Smooth muscle cell (in vitro differentiated cells): ENCODE measurements around the gene MAN1A1. TPM values are rescaled to one million over a fixed set of nuclear protein-coding genes. Genes with fewer than 3 reads are reported as not detected.

Experiments
- DNase-seq: peaks from one replicate; lab custom pipeline; 2025; ENCODE audit not compliant: unreplicated experiment; lab: John Stamatoyannopoulos, UW
- H2AFZ ChIP-seq: fragments of 200-600 bp; sonication (generic); 2 replicates; pipeline ENCODE4 v1.6.0; 2016; ENCODE audit warnings: antibody characterized with exemption, low read depth, mild to moderate bottlenecking
- H3F3A ChIP-seq: fragments of 200-600 bp; sonication (generic); 2 replicates; pipeline ENCODE4 v1.6.0; 2017; ENCODE audit warnings: antibody characterized with exemption, low read depth
- H3K27ac ChIP-seq: fragments of 200-600 bp; sonication (generic); 2 replicates; pipeline ENCODE4 v1.5.1; 2016; ENCODE audit warnings: low read depth, mild to moderate bottlenecking
- H3K27me3 ChIP-seq: fragments of 200-600 bp; sonication (generic); 2 replicates; pipeline ENCODE4 v1.6.1; 2016; ENCODE audit warnings: low read depth, mild to moderate bottlenecking
- H3K36me3 ChIP-seq: fragments of 200-600 bp; sonication (generic); 2 replicates; pipeline ENCODE4 v1.5.1; 2016; ENCODE audit warnings: low read depth
- H3K4me1 ChIP-seq: fragments of 200-600 bp; sonication (generic); 2 replicates; pipeline ENCODE4 v1.5.1; 2016; ENCODE audit warnings: low read depth
- H3K4me2 ChIP-seq: fragments of 200-600 bp; sonication (generic); 2 replicates; pipeline ENCODE4 v1.6.0; 2016; ENCODE audit warnings: mild to moderate bottlenecking
- H3K4me3 ChIP-seq: fragments of 200-600 bp; sonication (generic); 2 replicates; pipeline ENCODE4 v1.5.1; 2016; ENCODE audit warnings: mild to moderate bottlenecking
- H3K79me2 ChIP-seq: fragments of 200-600 bp; sonication (generic); 2 replicates; pipeline ENCODE4 v1.6.0; 2016; ENCODE audit warnings: low read depth, mild to moderate bottlenecking
- H3K9ac ChIP-seq: fragments of 200-600 bp; sonication (generic); 2 replicates; pipeline ENCODE4 v1.6.0; 2016; ENCODE audit warnings: low read depth
- H3K9me3 ChIP-seq: fragments of 200-600 bp; sonication (generic); replicated peaks from 2 replicates; pipeline ENCODE4 v1.5.1; 2016; ENCODE audit warnings: low read depth
- H4K20me1 ChIP-seq: fragments of 200-600 bp; sonication (generic); 2 replicates; pipeline ENCODE4 v1.6.0; 2016; ENCODE audit warnings: low read depth
- CTCF ChIP-seq: fragments of 200-600 bp; sonication (generic); IDR thresholded peaks from 2 replicates; pipeline ENCODE4 v1.5.1; 2017; ENCODE audit warnings: borderline replicate concordance, mild to moderate bottlenecking, antibody characterized with exemption; ENCODE audit not compliant: insufficient read depth, poor library complexity, severe bottlenecking
- WGBS: methylation state at CpG from one replicate; pipeline ENCODE4 v1.1.7; 2016; ENCODE audit warnings: low lambda C conversion rate; 5-methylcytosine and 5-hydroxymethylcytosine counted together
- polyA plus RNA-seq: library from polyadenylated mRNA; unstranded; fragments of >200 nt; fragmentation: Nextera tagmentation; extraction: Ambion mirVana; gene quantifications from 2 replicates; pipeline ENCODE4 v1.2.1, GENCODE V29; 2016
- total RNA-seq: library from RNA; depleted of rRNA; stranded (reverse); fragments of >200 nt; gene quantifications from 2 replicates; pipeline ENCODE4 v1.2.3, GENCODE V29; 2014

MAN1A1 gene
- total and polyA plus RNA-seq, 2 experiments from 2014 or later, result 57.1 to 127 TPM

GRCh38 chr6:119145111-119145510 is 204.4 kb downstream of the MAN1A1 start:
- no peaks in the 10 kb centered on the region for H3K4me1 ChIP-seq
- no peak for TF ChIP-seq CTCF

GRCh38 chr6:119142637-119143036 is 206.9 kb downstream of the MAN1A1 start:
- H3K4me2 ChIP-seq, result no peak overlapping the region
- H2AFZ ChIP-seq, result no peak overlapping the region
- no peaks in the 10 kb centered on the region for H3K36me3 ChIP-seq
- H3K27me3 ChIP-seq, result no peaks in the 10 kb centered on the region
- no peak overlapping the region for H3K27ac ChIP-seq
- H4K20me1 ChIP-seq, result no peaks in the 10 kb centered on the region
- H3K4me3 ChIP-seq, result no peak overlapping the region
- no peak for TF ChIP-seq CTCF
- H3K4me1 ChIP-seq, result peaks cover 3% of the 10 kb centered on the region
- H3K9ac ChIP-seq, result no peak overlapping the region
- H3K9me3 ChIP-seq, result no peaks in the 10 kb centered on the region
- H3K79me2 ChIP-seq, result no peaks in the 10 kb centered on the region
- DNase-seq, result no peak
- peaks cover 18% of the 10 kb centered on the region for H3F3A ChIP-seq
- 96% methylated on average over 5 of the region's 5 CpGs for WGBS

More at GRCh38 chr6:119145111-119145510, 204.4 kb downstream of the MAN1A1 start:
- no peak for DNase-seq
- no peak overlapping the region for H2AFZ ChIP-seq
- H3K79me2 ChIP-seq, result no peaks in the 10 kb centered on the region
- no peaks in the 10 kb centered on the region for H3K27me3 ChIP-seq
- no peaks in the 10 kb centered on the region for H3K9me3 ChIP-seq
- no peak overlapping the region for H3K4me3 ChIP-seq
- no peaks in the 10 kb centered on the region for H4K20me1 ChIP-seq
- H3K36me3 ChIP-seq, result no peaks in the 10 kb centered on the region
- H3K27ac ChIP-seq, result no peak overlapping the region
- H3K9ac ChIP-seq, result no peak overlapping the region
- 52% methylated on average over 2 of the region's 2 CpGs for WGBS
- H3F3A ChIP-seq, result peaks cover 19% of the 10 kb centered on the region
- H3K4me2 ChIP-seq, result no peak overlapping the region

- no peaks in the 10 kb centered on the region for H3K27me3 ChIP-seq
- no peaks in the 10 kb centered on the region for H3K79me2 ChIP-seq
- no peak overlapping the region for H2AFZ ChIP-seq
- H3F3A ChIP-seq, result peaks cover 20% of the 10 kb centered on the region
- no peak for DNase-seq
- H3K4me2 ChIP-seq, result no peak overlapping the region
- no peak overlapping the region for H3K27ac ChIP-seq
- no peak for TF ChIP-seq CTCF
- H3K4me1 ChIP-seq, result peaks cover 3% of the 10 kb centered on the region
- 67% methylated on average over 9 of the region's 9 CpGs for WGBS
- H3K9me3 ChIP-seq, result no peaks in the 10 kb centered on the region
- H3K36me3 ChIP-seq, result no peaks in the 10 kb centered on the region
- H3K9ac ChIP-seq, result no peak overlapping the region
- H3K4me3 ChIP-seq, result no peak overlapping the region
- no peaks in the 10 kb centered on the region for H4K20me1 ChIP-seq
These were observed 207.5 kb downstream of the MAN1A1 start for GRCh38 chr6:119142041-119142440.
